B cell (primary cell): ENCODE data around the gene SCN1A.

Source experiments
- EZH2 ChIP-seq: IDR thresholded peaks from 2 replicates; pipeline ENCODE4 v1.6.1; 2012; ENCODE audit warnings: borderline replicate concordance, low read depth, mild to moderate bottlenecking, moderate library complexity, low read length; ENCODE audit not compliant: insufficient read depth, poor library complexity, severe bottlenecking
- TF ChIP-seq, protein P1 (sequence below): fragments of 200-600 bp; IDR thresholded peaks from one replicate; pipeline ENCODE4 v1.8.0; 2022; ENCODE audit warnings: antibody characterized with exemption, mild to moderate bottlenecking

GRCh38 chr2:166173263-166173662 lies 45.4 kb upstream of the SCN1A start:
- TF ChIP-seq, protein P1, sequence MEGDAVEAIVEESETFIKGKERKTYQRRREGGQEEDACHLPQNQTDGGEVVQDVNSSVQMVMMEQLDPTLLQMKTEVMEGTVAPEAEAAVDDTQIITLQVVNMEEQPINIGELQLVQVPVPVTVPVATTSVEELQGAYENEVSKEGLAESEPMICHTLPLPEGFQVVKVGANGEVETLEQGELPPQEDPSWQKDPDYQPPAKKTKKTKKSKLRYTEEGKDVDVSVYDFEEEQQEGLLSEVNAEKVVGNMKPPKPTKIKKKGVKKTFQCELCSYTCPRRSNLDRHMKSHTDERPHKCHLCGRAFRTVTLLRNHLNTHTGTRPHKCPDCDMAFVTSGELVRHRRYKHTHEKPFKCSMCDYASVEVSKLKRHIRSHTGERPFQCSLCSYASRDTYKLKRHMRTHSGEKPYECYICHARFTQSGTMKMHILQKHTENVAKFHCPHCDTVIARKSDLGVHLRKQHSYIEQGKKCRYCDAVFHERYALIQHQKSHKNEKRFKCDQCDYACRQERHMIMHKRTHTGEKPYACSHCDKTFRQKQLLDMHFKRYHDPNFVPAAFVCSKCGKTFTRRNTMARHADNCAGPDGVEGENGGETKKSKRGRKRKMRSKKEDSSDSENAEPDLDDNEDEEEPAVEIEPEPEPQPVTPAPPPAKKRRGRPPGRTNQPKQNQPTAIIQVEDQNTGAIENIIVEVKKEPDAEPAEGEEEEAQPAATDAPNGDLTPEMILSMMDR, result no peak
- TF ChIP-seq EZH2, result no peak
